Body of pancreas (tissue), 4 donors: ENCODE data around the gene ZNF382.

ENCODE experiments used
- CTCF ChIP-seq, 7 experiments: fragments of 450-650 bp in 4 of 7; fragments of 200-600 bp in 3 of 7; sonication (generic) in 3 of 7; IDR thresholded peaks; one replicate each; pipeline ENCODE4 v1.5.1; 2016 to 2019; ENCODE audit warnings: antibody characterized with exemption in 7 of 7
- POLR2A ChIP-seq, 3 donors: fragments of 450-650 bp; IDR thresholded peaks; one replicate each; pipeline ENCODE4 v1.6.1; 2016; ENCODE audit warnings: antibody characterized with exemption in 3 of 3, mild to moderate bottlenecking in 2 of 3

- TF ChIP-seq CTCF (IDR thresholded peaks at IDR 0.05) (no peak), POLR2A (IDR thresholded peaks at IDR 0.05) (no peak)
These were observed 40.7 kb upstream of the ZNF382 start for GRCh38 chr19:36564391-36564790.
